Testis (tissue), 3 donors: ENCODE data around the gene TOPBP1. TPM values are rescaled to one million over a fixed set of nuclear protein-coding genes. Genes with fewer than 3 reads are reported as not detected.

Source experiments
- DNase-seq: peaks from one replicate; pipeline ENCODE4 v3.0.0-alpha.2; 2019
- H3K27ac ChIP-seq, 2 donors: fragments of 200-600 bp; sonication (generic); one replicate each; pipeline ENCODE4 v1.5.1; 2019
- H3K27me3 ChIP-seq: fragments of 200-600 bp; sonication (generic); one replicate; pipeline ENCODE4 v1.5.1; 2019
- H3K36me3 ChIP-seq: fragments of 200-600 bp; sonication (generic); one replicate; pipeline ENCODE4 v1.5.1; 2017; ENCODE audit warnings: low read depth; ENCODE audit errors: missing control alignments
- H3K4me1 ChIP-seq: fragments of 200-600 bp; sonication (generic); one replicate; pipeline ENCODE4 v1.5.1; 2019
- H3K4me3 ChIP-seq, 2 donors: fragments of 200-600 bp; sonication (generic); one replicate each; pipeline ENCODE4 v1.5.1; 2017 to 2019
- H3K9me3 ChIP-seq: fragments of 200-600 bp; sonication (generic); one replicate; pipeline ENCODE4 v1.5.1; 2017
- CTCF ChIP-seq, 3 experiments: fragments of 450-650 bp in 2 of 3; fragments of 200-600 bp in 1 of 3; sonication (generic) in 1 of 3; IDR thresholded peaks; one replicate each; pipeline ENCODE4 v1.5.1; 2016 to 2019; ENCODE audit warnings: antibody characterized with exemption in 3 of 3, mild to moderate bottlenecking in 2 of 3, moderate library complexity in 1 of 3
- POLR2A ChIP-seq: fragments of 450-650 bp; IDR thresholded peaks from one replicate; pipeline ENCODE4 v1.6.1; 2017; ENCODE audit warnings: antibody characterized with exemption, mild to moderate bottlenecking, moderate library complexity
- WGBS, 2 donors: methylation state at CpG; one replicate each; pipeline ENCODE4 v1.1.5; 2018; 5-methylcytosine and 5-hydroxymethylcytosine counted together
- intact Hi-C: fragments of 100-400 bp; cut with DNase I; formaldehyde crosslinking; loops from one replicate; pipeline ENCODE4 v1.15.1; 2023; ENCODE audit warnings: low total_unique reads
- polyA plus RNA-seq: library from polyadenylated mRNA; stranded (reverse); fragments of 350-450 nt; fragmentation: Illumina TruSeq; extraction: RNeasy Lipid Tissue Mini Kit (QIAGEN cat#74804); gene quantifications from one replicate; pipeline ENCODE4 v1.2.3, GENCODE V29; 2014; ENCODE audit warnings: low read depth, low replicate concordance; ENCODE audit not compliant: insufficient read depth
- total RNA-seq, 2 donors: library from RNA; depleted of rRNA; stranded (reverse); fragments of >200 nt; gene quantifications; one replicate each; pipeline ENCODE4 v1.2.3, GENCODE V29; 2016

Gene TOPBP1
- total and polyA plus RNA-seq, 3 donors from 2014 or later: 40.9 to 62.6 (median 51.7) TPM

- no peak overlapping the region for H3K27ac ChIP-seq
- H3K36me3 ChIP-seq: no peaks in the 10 kb centered on the region
- no peak overlapping the region for H3K4me3 ChIP-seq
- no peaks in the 10 kb centered on the region for H3K9me3 ChIP-seq
- intact Hi-C loops: no loop called here
- TF ChIP-seq CTCF (IDR thresholded peaks at IDR 0.05) (no peak), POLR2A (no peak)
- DNase-seq: no peak
- no peaks in the 10 kb centered on the region for H3K27me3 ChIP-seq
- 94 to 96% methylated on average over 2 of the region's 2 CpGs for WGBS, 2 donors
- no peaks in the 10 kb centered on the region for H3K4me1 ChIP-seq
Measured at GRCh38 chr3:133611534-133611933, 50.2 kb downstream of the TOPBP1 start.

- Histone ChIP-seq H3K4me3 (no peak overlapping the region), H3K27ac (no peak overlapping the region), H3K9me3 (no peaks in the 10 kb centered on the region), H3K36me3 (no peaks in the 10 kb centered on the region), H3K4me1 (no peaks in the 10 kb centered on the region), H3K27me3 (no peaks in the 10 kb centered on the region)
- intact Hi-C loops: no loop called here
- TF ChIP-seq POLR2A (no peak), CTCF (IDR thresholded peaks at IDR 0.05) (no peak)
- no peak for DNase-seq
Measured at GRCh38 chr3:133610031-133610430, 51.7 kb downstream of the TOPBP1 start.

- Histone ChIP-seq H3K27me3 (no peaks in the 10 kb centered on the region), H3K36me3 (no peaks in the 10 kb centered on the region), H3K27ac (no peak overlapping the region), H3K4me1 (no peaks in the 10 kb centered on the region), H3K4me3 (no peak overlapping the region), H3K9me3 (no peaks in the 10 kb centered on the region)
- WGBS, 2 donors: 40 to 44% methylated on average over 2 of the region's 2 CpGs
- no peak for TF ChIP-seq POLR2A
- TF ChIP-seq CTCF (IDR thresholded peaks at IDR 0.05): no peak
- DNase-seq: no peak
- intact Hi-C loops: no loop called here
Measured at GRCh38 chr3:133608388-133608787, 53.4 kb downstream of the TOPBP1 start.

GRCh38 chr3:133607816-133608215 is 53.9 kb downstream of the TOPBP1 start:
- H3K4me3 ChIP-seq: no peak overlapping the region
- no peaks in the 10 kb centered on the region for H3K9me3 ChIP-seq
- TF ChIP-seq CTCF (IDR thresholded peaks at IDR 0.05): no peak
- no peak overlapping the region for H3K27ac ChIP-seq
- intact Hi-C loops: no loop called here
- H3K36me3 ChIP-seq: no peaks in the 10 kb centered on the region
- H3K4me1 ChIP-seq: no peaks in the 10 kb centered on the region
- H3K27me3 ChIP-seq: no peaks in the 10 kb centered on the region
- 96 to 100% methylated on average over 1 of the region's 1 CpG for WGBS, 2 donors
- no peak for DNase-seq

GRCh38 chr3:133606902-133607301 is 54.8 kb downstream of the TOPBP1 start:
- H3K4me1 ChIP-seq: no peaks in the 10 kb centered on the region
- H3K27me3 ChIP-seq: no peaks in the 10 kb centered on the region
- H3K9me3 ChIP-seq: no peaks in the 10 kb centered on the region
- H3K36me3 ChIP-seq: no peaks in the 10 kb centered on the region
- H3K4me3 ChIP-seq: no peak overlapping the region
- H3K27ac ChIP-seq: no peak overlapping the region
- intact Hi-C loops: no loop called here
- TF ChIP-seq CTCF (IDR thresholded peaks at IDR 0.05) (no peak), POLR2A (no peak)
- no peak for DNase-seq
- WGBS, 2 donors: 91 to 98% methylated on average over 4 of the region's 4 CpGs
